CD4-positive, CD25-positive, alpha-beta regulatory T cell (primary cell): Measurements from ENCODE around the gene POTEF. TPM values are rescaled to one million over a fixed set of nuclear protein-coding genes. Genes with fewer than 3 reads are reported as not detected.
A peak's percentile ranks its signal among the peaks of the same experiment; 100 is the strongest.
"Not testable (repeated sequence)": the region's sequence is repeated elsewhere in the genome, so short reads cannot be mapped to it uniquely, and the experiment has no call there.

ENCODE experiments used
- ATAC-seq, 2 donors: fragments of 150-1000 bp; cut with Tn5 transposase; one replicate each; pipeline ENCODE4 v1.10.0; 2021; ENCODE audit warnings: low read depth in 2 of 2, moderate number of reproducible peaks in 2 of 2, moderate library complexity in 1 of 2
- DNase-seq, 3 donors: peaks; one replicate each; pipeline versions ENCODE4 v3.0.0 to v3.0.0-alpha.2; 2012 to 2022; ENCODE audit warnings: mixed read lengths in 1 of 3
- H3K27ac ChIP-seq: one replicate; pipeline ENCODE4 v1.7.0; 2013; ENCODE audit warnings: mild to moderate bottlenecking, low read length; ENCODE audit not compliant: insufficient read depth, poor library complexity, severe bottlenecking
- H3K27me3 ChIP-seq: one replicate; pipeline ENCODE4 v1.7.0; 2013; ENCODE audit warnings: low read length; ENCODE audit not compliant: control insufficient read depth, insufficient read depth
- H3K36me3 ChIP-seq: one replicate; pipeline ENCODE4 v1.7.0; 2013; ENCODE audit warnings: mild to moderate bottlenecking, low read length, moderate library complexity; ENCODE audit not compliant: control insufficient read depth, insufficient read depth
- H3K4me1 ChIP-seq: 2 replicates; pipeline ENCODE4 v1.7.0; 2013; ENCODE audit warnings: mild to moderate bottlenecking, low read length; ENCODE audit not compliant: insufficient read depth, control insufficient read depth, poor library complexity, severe bottlenecking
- H3K4me3 ChIP-seq: one replicate; pipeline ENCODE4 v1.7.0; 2013; ENCODE audit warnings: low read depth, mild to moderate bottlenecking, low read length, moderate library complexity
- H3K9me3 ChIP-seq, 2 experiments: 1 replicate in 1 of 2; 2 replicates in 1 of 2; pipeline ENCODE4 v1.7.0; 2013; ENCODE audit warnings: low read length in 2 of 2, mild to moderate bottlenecking in 1 of 2, moderate library complexity in 1 of 2; ENCODE audit not compliant: control insufficient read depth in 2 of 2
- H3K27ac Mint-ChIP-seq, 3 donors: one replicate each; pipeline ENCODE4 v1.8.0; 2020 to 2022; ENCODE audit warnings: mild to moderate bottlenecking in 3 of 3, mixed read lengths in 3 of 3, moderate library complexity in 2 of 3
- H3K27me3 Mint-ChIP-seq: one replicate; pipeline ENCODE4 v1.8.0; 2022; ENCODE audit warnings: mild to moderate bottlenecking, mixed read lengths
- H3K36me3 Mint-ChIP-seq: one replicate; pipeline ENCODE4 v1.8.0; 2020; ENCODE audit warnings: mixed read lengths
- H3K4me1 Mint-ChIP-seq, 4 donors: one replicate each; pipeline ENCODE4 v1.8.0; 2020 to 2022; ENCODE audit warnings: mixed read lengths in 4 of 4, mild to moderate bottlenecking in 1 of 4
- H3K4me3 Mint-ChIP-seq, 4 donors: one replicate each; pipeline ENCODE4 v1.8.0; 2020 to 2022; ENCODE audit warnings: mild to moderate bottlenecking in 4 of 4, mixed read lengths in 4 of 4, moderate library complexity in 3 of 4
- H3K9me3 Mint-ChIP-seq, 7 donors: one replicate each; pipeline ENCODE4 v1.8.0; 2020 to 2022; ENCODE audit warnings: mixed read lengths in 7 of 7, mild to moderate bottlenecking in 3 of 7, moderate library complexity in 2 of 7
- polyA plus RNA-seq, 4 donors: library from polyadenylated mRNA; unstranded; fragments of 300-500 nt; fragmentation: Illumina TruSeq; gene quantifications; one replicate each; pipeline ENCODE4 v1.2.3, GENCODE V29; 2021
- total RNA-seq: library from RNA; stranded (reverse); gene quantifications from one replicate; pipeline ENCODE4 v1.2.3, GENCODE V29; 2022

Gene POTEF
- total and polyA plus RNA-seq, 5 donors from 2014 or later, result not detected

GRCh38 chr2:130053217-130053911 is 75.7 kb downstream of the POTEF start:
- H3K4me3 ChIP-seq, H3K4me1 ChIP-seq, H3K27ac Mint-ChIP-seq, H3K4me3 Mint-ChIP-seq, H3K9me3 Mint-ChIP-seq, H3K27me3 ChIP-seq, DNase-seq, H3K9me3 ChIP-seq, H3K36me3 Mint-ChIP-seq, H3K36me3 ChIP-seq, ATAC-seq, H3K27ac ChIP-seq, H3K27me3 Mint-ChIP-seq, H3K4me1 Mint-ChIP-seq: not testable (repeated sequence)

DNA sequence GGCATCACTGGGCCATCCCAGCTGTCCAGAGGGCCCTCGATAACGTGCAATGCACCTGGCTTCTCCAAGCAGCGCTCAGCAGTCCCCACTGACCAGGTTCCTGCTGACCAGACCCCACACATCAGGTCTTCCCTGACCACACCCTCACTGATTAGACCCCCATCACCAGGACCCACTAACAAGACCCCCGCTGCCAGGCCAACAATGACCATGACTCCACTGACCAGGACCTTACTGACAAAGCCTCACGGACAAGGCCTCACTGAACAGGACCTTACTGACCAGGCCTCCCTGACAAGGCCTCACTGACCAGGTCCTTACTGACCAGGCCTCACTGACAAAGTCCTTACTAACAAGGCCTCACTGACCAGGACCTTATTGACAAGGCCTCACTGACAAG is 76.6 kb downstream of the POTEF start:
- not testable (repeated sequence) for H3K4me1 Mint-ChIP-seq, H3K36me3 Mint-ChIP-seq, H3K4me3 Mint-ChIP-seq, H3K27me3 Mint-ChIP-seq, H3K27ac ChIP-seq, ATAC-seq, H3K9me3 Mint-ChIP-seq, H3K4me3 ChIP-seq, DNase-seq, H3K27me3 ChIP-seq, H3K9me3 ChIP-seq, H3K4me1 ChIP-seq, H3K27ac Mint-ChIP-seq, H3K36me3 ChIP-seq

- not testable (repeated sequence) for H3K4me1 ChIP-seq, H3K9me3 Mint-ChIP-seq, H3K4me3 Mint-ChIP-seq, DNase-seq, H3K4me1 Mint-ChIP-seq, H3K27ac ChIP-seq, H3K27me3 ChIP-seq, H3K36me3 Mint-ChIP-seq, ATAC-seq, H3K27ac Mint-ChIP-seq, H3K4me3 ChIP-seq, H3K36me3 ChIP-seq, H3K27me3 Mint-ChIP-seq, H3K9me3 ChIP-seq
These were observed 80.6 kb downstream of the POTEF start for GRCh38 chr2:130048422-130048821.

GRCh38 chr2:130038265-130038603 is 90.8 kb downstream of the POTEF start:
- not testable (repeated sequence) for H3K36me3 Mint-ChIP-seq, H3K4me3 ChIP-seq, H3K27ac Mint-ChIP-seq, DNase-seq, H3K27me3 Mint-ChIP-seq, H3K4me1 ChIP-seq, H3K27ac ChIP-seq, H3K9me3 ChIP-seq, ATAC-seq, H3K9me3 Mint-ChIP-seq, H3K4me1 Mint-ChIP-seq, H3K36me3 ChIP-seq, H3K27me3 ChIP-seq, H3K4me3 Mint-ChIP-seq

- H3K9me3 Mint-ChIP-seq, H3K9me3 ChIP-seq, H3K4me1 Mint-ChIP-seq, H3K4me1 ChIP-seq, H3K4me3 ChIP-seq, H3K27ac ChIP-seq, H3K27me3 Mint-ChIP-seq, H3K36me3 ChIP-seq, ATAC-seq, H3K27me3 ChIP-seq, H3K4me3 Mint-ChIP-seq, H3K36me3 Mint-ChIP-seq, H3K27ac Mint-ChIP-seq: not testable (repeated sequence)
- peak in 1 of 3 donors; percentile 17 for DNase-seq
These were observed 103.1 kb downstream of the POTEF start for GRCh38 chr2:130025931-130026330.

Other genes with a start within 250 kb of the POTEF start
- not detected for gene RAB6C, start 149.6 kb downstream of the POTEF start, total RNA-seq
- gene RAB6C, start 149.6 kb downstream of the POTEF start, polyA plus RNA-seq, result not detected
- not detected for gene CCDC74B, start 15.9 kb upstream of the POTEF start, total RNA-seq
- not detected for gene CCDC74B, start 15.9 kb upstream of the POTEF start, polyA plus RNA-seq
- gene SMPD4, start 52.4 kb upstream of the POTEF start, total RNA-seq, result 78.7 TPM
- gene SMPD4, start 52.4 kb upstream of the POTEF start, polyA plus RNA-seq, result 10 to 100 TPM; 22.4 to 32.5 (median 29.9) TPM
- gene MZT2B, start 53.0 kb upstream of the POTEF start, total RNA-seq, result 199 TPM
- 100 to 1,000 TPM; 186 to 259 (median 227) TPM for gene MZT2B, start 53.0 kb upstream of the POTEF start, polyA plus RNA-seq
- gene TUBA3E, start 69.2 kb upstream of the POTEF start, total RNA-seq, result not detected
- gene TUBA3E, start 69.2 kb upstream of the POTEF start, polyA plus RNA-seq, result not detected
- gene IMP4, start 213.7 kb upstream of the POTEF start, total RNA-seq, result 72.4 TPM
- 100 to 1,000 TPM in 1 of 4 donors, 10 to 100 TPM in 3; 72.9 to 111 (median 77.8) TPM for gene IMP4, start 213.7 kb upstream of the POTEF start, polyA plus RNA-seq
- gene PTPN18, start 226.8 kb upstream of the POTEF start, total RNA-seq, result 61.3 TPM
- 10 to 100 TPM; 42.2 to 58.3 (median 49.1) TPM for gene PTPN18, start 226.8 kb upstream of the POTEF start, polyA plus RNA-seq